Stimulated activated CD4-positive, alpha-beta T cell treated with anti-CD3 and anti-CD28 coated beads, Interleukin-1b, Interleukin-23, amount 100 ng/mL, for 24 hours (primary cell): ENCODE data around the gene UGGT2.
"Not testable (repeated sequence)": the region's sequence is repeated elsewhere in the genome, so short reads cannot be mapped to it uniquely, and the experiment has no call there.

ENCODE experiments used
- DNase-seq, 4 experiments: peaks; one replicate each; pipeline ENCODE4 v3.0.0-alpha.2; 2020; ENCODE audit warnings: low read depth in 4 of 4, low spot score in 1 of 4

Gene UGGT2

GRCh38 chr13:95800436-95800835 is 252.8 kb downstream of the UGGT2 start:
- no peak for DNase-seq

GRCh38 chr13:95797016-95797415 is 256.2 kb downstream of the UGGT2 start:
- DNase-seq, result no peak

- DNase-seq, result no peak
Measured at GRCh38 chr13:95793781-95794180, 259.4 kb downstream of the UGGT2 start.

GRCh38 chr13:95793018-95793555 is 260.1 kb downstream of the UGGT2 start:
- DNase-seq, result no peak

- no peak for DNase-seq
Measured at GRCh38 chr13:95791084-95791722, 262.0 kb downstream of the UGGT2 start.

- DNase-seq, result not testable (repeated sequence)
Measured at GRCh38 chr13:95789315-95789714, 263.9 kb downstream of the UGGT2 start.

- no peak for DNase-seq
Measured at GRCh38 chr13:95788100-95788463, 265.1 kb downstream of the UGGT2 start.

GRCh38 chr13:95787356-95788099 is 265.7 kb downstream of the UGGT2 start:
- no peak for DNase-seq

- no peak for DNase-seq
Measured at GRCh38 chr13:95784900-95785290, 268.3 kb downstream of the UGGT2 start.

- DNase-seq, result no peak
Measured at GRCh38 chr13:95784161-95784899, 268.9 kb downstream of the UGGT2 start.

GRCh38 chr13:95783747-95784146 is 269.5 kb downstream of the UGGT2 start:
- no peak for DNase-seq

GRCh38 chr13:95781940-95782339 is 271.3 kb downstream of the UGGT2 start:
- DNase-seq, result not testable (repeated sequence)

- no peak for DNase-seq
Measured at GRCh38 chr13:95781016-95781415, 272.2 kb downstream of the UGGT2 start.

- DNase-seq, result no peak
Measured at GRCh38 chr13:95779522-95779921, 273.7 kb downstream of the UGGT2 start.

- no peak for DNase-seq
Measured at GRCh38 chr13:95771905-95772304, 281.3 kb downstream of the UGGT2 start.

- DNase-seq, result no peak
Measured at GRCh38 chr13:95763601-95764000, 289.6 kb downstream of the UGGT2 start.

- DNase-seq, result not testable (repeated sequence)
Measured at GRCh38 chr13:95762626-95763025, 290.6 kb downstream of the UGGT2 start.

GRCh38 chr13:95756072-95756471 is 297.1 kb downstream of the UGGT2 start:
- no peak for DNase-seq

- DNase-seq, result no peak
Measured at GRCh38 chr13:95754069-95754468, 299.1 kb downstream of the UGGT2 start.

- no peak for DNase-seq
Measured at GRCh38 chr13:95752677-95753076, 300.5 kb downstream of the UGGT2 start.
